ENCODE measurements around the gene AHNAK2. TPM values are rescaled to one million over a fixed set of nuclear protein-coding genes. Genes with fewer than 3 reads are reported as not detected.

Gene AHNAK2
- total RNA-seq, 1 experiment from 2014 or later = 30.8 TPM

GRCh38 chr14:104888489-104889374 lies 89.4 kb downstream of the AHNAK2 start:
- no peak for DNase-seq
- CTCF ChIA-PET = no interaction called here
- Histone ChIP-seq H3K4me1 (replicated peaks; ENCODE audit: insufficient read depth) (no peaks in the 10 kb centered on the region), H3F3A (ENCODE audit: insufficient read depth, low read depth) (no peaks in the 10 kb centered on the region), H2AFZ (no peak overlapping the region), H3K79me2 (ENCODE audit: low read depth) (no peaks in the 10 kb centered on the region), H4K20me1 (ENCODE audit: insufficient read depth) (no peaks in the 10 kb centered on the region), H3K4me2 (no peak overlapping the region), H3K4me3 (no peak overlapping the region), H3K36me3 (ENCODE audit: low read depth) (no peaks in the 10 kb centered on the region), H3K9me3 (ENCODE audit: insufficient read depth, low read depth) (no peaks in the 10 kb centered on the region), H3K9me2 (ENCODE audit: insufficient read depth) (no peaks in the 10 kb centered on the region), H3K27me3 (ENCODE audit: insufficient read depth, low read depth) (no peaks in the 10 kb centered on the region), H3K27ac (no peak overlapping the region)
- BruUV-seq (replicated peaks) = no TSS peak
- intact Hi-C loops (cut with micrococcal nuclease; ENCODE audit: unreplicated experiment) = no loop called here
- POLR2A ChIA-PET (ENCODE audit: unreplicated experiment) = no interaction called here
- no peak for TF ChIP-seq EZH2 (IDR thresholded peaks at IDR 0.05; ENCODE audit: low read depth)
- TF ChIP-seq, protein P1, sequence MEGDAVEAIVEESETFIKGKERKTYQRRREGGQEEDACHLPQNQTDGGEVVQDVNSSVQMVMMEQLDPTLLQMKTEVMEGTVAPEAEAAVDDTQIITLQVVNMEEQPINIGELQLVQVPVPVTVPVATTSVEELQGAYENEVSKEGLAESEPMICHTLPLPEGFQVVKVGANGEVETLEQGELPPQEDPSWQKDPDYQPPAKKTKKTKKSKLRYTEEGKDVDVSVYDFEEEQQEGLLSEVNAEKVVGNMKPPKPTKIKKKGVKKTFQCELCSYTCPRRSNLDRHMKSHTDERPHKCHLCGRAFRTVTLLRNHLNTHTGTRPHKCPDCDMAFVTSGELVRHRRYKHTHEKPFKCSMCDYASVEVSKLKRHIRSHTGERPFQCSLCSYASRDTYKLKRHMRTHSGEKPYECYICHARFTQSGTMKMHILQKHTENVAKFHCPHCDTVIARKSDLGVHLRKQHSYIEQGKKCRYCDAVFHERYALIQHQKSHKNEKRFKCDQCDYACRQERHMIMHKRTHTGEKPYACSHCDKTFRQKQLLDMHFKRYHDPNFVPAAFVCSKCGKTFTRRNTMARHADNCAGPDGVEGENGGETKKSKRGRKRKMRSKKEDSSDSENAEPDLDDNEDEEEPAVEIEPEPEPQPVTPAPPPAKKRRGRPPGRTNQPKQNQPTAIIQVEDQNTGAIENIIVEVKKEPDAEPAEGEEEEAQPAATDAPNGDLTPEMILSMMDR (conservative IDR thresholded peaks at IDR 0.05) = no peak

- Histone ChIP-seq H3K9me3 (ENCODE audit: insufficient read depth, low read depth) (no peaks in the 10 kb centered on the region), H3K79me2 (ENCODE audit: low read depth) (no peaks in the 10 kb centered on the region), H3K4me2 (no peak overlapping the region), H2AFZ (no peak overlapping the region), H3K4me3 (no peak overlapping the region), H4K20me1 (ENCODE audit: insufficient read depth) (no peaks in the 10 kb centered on the region), H3K27ac (no peak overlapping the region), H3K27me3 (ENCODE audit: insufficient read depth, low read depth) (no peaks in the 10 kb centered on the region), H3K36me3 (ENCODE audit: low read depth) (no peaks in the 10 kb centered on the region), H3F3A (ENCODE audit: insufficient read depth, low read depth) (no peaks in the 10 kb centered on the region), H3K4me1 (replicated peaks; ENCODE audit: insufficient read depth) (no peaks in the 10 kb centered on the region), H3K9me2 (ENCODE audit: insufficient read depth) (no peaks in the 10 kb centered on the region)
- BruUV-seq (replicated peaks) = no TSS peak
- DNase-seq = no peak
- intact Hi-C loops (cut with micrococcal nuclease; ENCODE audit: unreplicated experiment) = no loop called here
- ChIA-PET CTCF (no interaction called here), POLR2A (ENCODE audit: unreplicated experiment) (no interaction called here)
- TF ChIP-seq, protein P1 (conservative IDR thresholded peaks at IDR 0.05) = no peak
- no peak for TF ChIP-seq EZH2 (IDR thresholded peaks at IDR 0.05; ENCODE audit: low read depth)
Measured at GRCh38 chr14:104887623-104888488, 90.3 kb downstream of the AHNAK2 start.

Other genes with a start within 250 kb of the AHNAK2 start
- 85.8 and 116 TPM in 2 replicates for gene SIVA1, start 225.2 kb downstream of the AHNAK2 start, total RNA-seq (2021)
- 107 and 144 TPM in 2 replicates for gene AKT1, start 182.6 kb downstream of the AHNAK2 start, total RNA-seq (2021)
- 4.2 and 6.1 TPM in 2 replicates for gene ZBTB42, start 177.3 kb downstream of the AHNAK2 start, total RNA-seq (2021)
- gene CEP170B, start 113.1 kb downstream of the AHNAK2 start, total RNA-seq (2021) = 25.7 and 26.4 TPM in 2 replicates
- 0.05 TPM in 1 of 2 replicates, not detected in the other for gene PLD4, start 53.5 kb downstream of the AHNAK2 start, total RNA-seq (2021)
- gene CLBA1, start 7.4 kb upstream of the AHNAK2 start, total RNA-seq (2021) = 12.5 and 12.6 TPM in 2 replicates
- 24.9 and 27.7 TPM in 2 replicates for gene CDCA4, start 42.7 kb upstream of the AHNAK2 start, total RNA-seq (2021)
- gene GPR132, start 87.1 kb upstream of the AHNAK2 start, total RNA-seq (2021) = 0.98 TPM in 1 of 2 replicates, not detected in the other
- 17.8 and 20.5 TPM in 2 replicates for gene JAG2, start 190.4 kb upstream of the AHNAK2 start, total RNA-seq (2021)
- 37.0 and 47.9 TPM in 2 replicates for gene NUDT14, start 202.9 kb upstream of the AHNAK2 start, total RNA-seq (2021)